C4-2B (cell line): ENCODE results near the gene LYPD6.

Experiments
- ZFX ChIP-seq: fragments of 450-650 bp; IDR thresholded peaks from 2 replicates; pipeline ENCODE4 v1.6.1; 2017
- TF ChIP-seq, protein P1 (sequence below): fragments of 450-650 bp; conservative IDR thresholded peaks from 2 replicates; pipeline ENCODE4 v1.5.1; 2017; ENCODE audit warnings: mild to moderate bottlenecking

DNA sequence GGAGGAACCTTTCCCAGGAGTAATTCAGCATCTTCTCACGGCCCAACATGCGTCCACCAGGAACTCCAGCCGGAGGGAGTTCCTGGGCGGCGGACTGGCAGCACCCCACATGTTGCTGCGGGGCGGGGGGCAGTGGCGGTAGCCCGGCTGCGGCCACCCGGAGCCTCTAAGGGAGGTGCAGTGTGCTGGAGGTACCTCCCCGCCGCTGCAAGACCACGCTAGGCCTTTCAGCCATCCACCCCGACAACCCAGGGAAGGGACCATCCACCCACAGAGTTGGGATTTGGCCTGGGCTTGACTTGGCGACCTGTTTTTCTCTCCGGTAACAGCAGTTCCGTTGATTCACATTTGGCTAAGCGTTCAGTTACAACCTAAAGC, 625 bp downstream of the LYPD6 start:
- TF ChIP-seq, protein P1, sequence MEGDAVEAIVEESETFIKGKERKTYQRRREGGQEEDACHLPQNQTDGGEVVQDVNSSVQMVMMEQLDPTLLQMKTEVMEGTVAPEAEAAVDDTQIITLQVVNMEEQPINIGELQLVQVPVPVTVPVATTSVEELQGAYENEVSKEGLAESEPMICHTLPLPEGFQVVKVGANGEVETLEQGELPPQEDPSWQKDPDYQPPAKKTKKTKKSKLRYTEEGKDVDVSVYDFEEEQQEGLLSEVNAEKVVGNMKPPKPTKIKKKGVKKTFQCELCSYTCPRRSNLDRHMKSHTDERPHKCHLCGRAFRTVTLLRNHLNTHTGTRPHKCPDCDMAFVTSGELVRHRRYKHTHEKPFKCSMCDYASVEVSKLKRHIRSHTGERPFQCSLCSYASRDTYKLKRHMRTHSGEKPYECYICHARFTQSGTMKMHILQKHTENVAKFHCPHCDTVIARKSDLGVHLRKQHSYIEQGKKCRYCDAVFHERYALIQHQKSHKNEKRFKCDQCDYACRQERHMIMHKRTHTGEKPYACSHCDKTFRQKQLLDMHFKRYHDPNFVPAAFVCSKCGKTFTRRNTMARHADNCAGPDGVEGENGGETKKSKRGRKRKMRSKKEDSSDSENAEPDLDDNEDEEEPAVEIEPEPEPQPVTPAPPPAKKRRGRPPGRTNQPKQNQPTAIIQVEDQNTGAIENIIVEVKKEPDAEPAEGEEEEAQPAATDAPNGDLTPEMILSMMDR, result no peak
- TF ChIP-seq ZFX, result no peak
